ENCODE results near the gene SRR. TPM values are rescaled to one million over a fixed set of nuclear protein-coding genes. Genes with fewer than 3 reads are reported as not detected.
"Not testable (repeated sequence)": the region's sequence is repeated elsewhere in the genome, so short reads cannot be mapped to it uniquely, and the experiment has no call there.

Gene SRR
- total RNA-seq = 10 to 100 TPM in 2 of 4 donors, under 1 TPM in 1, not detected in 1; 0.40 to 23.1 (median 12.1) TPM

- in situ Hi-C loops (cut with MboI; ENCODE audit: low pct_ligation_motif_present in 1 of 4, low pct_unique_long_range_greater_than_20kb in 1 of 4, low sequenced_read_pairs in 3 of 4) (no loop called here), intact Hi-C loops (cut with DNase I; ENCODE audit: low total_unique reads) (no loop called here)
- DNase-seq = peak; percentile 95
- TF ChIP-seq POLR2AphosphoS5 (IDR thresholded peaks at IDR 0.05) = peak; percentile 23 to 78 (median 65)
- TF ChIP-seq EP300 (IDR thresholded peaks at IDR 0.05; ENCODE audit: low read depth) = no peak
- TF ChIP-seq, protein P1, sequence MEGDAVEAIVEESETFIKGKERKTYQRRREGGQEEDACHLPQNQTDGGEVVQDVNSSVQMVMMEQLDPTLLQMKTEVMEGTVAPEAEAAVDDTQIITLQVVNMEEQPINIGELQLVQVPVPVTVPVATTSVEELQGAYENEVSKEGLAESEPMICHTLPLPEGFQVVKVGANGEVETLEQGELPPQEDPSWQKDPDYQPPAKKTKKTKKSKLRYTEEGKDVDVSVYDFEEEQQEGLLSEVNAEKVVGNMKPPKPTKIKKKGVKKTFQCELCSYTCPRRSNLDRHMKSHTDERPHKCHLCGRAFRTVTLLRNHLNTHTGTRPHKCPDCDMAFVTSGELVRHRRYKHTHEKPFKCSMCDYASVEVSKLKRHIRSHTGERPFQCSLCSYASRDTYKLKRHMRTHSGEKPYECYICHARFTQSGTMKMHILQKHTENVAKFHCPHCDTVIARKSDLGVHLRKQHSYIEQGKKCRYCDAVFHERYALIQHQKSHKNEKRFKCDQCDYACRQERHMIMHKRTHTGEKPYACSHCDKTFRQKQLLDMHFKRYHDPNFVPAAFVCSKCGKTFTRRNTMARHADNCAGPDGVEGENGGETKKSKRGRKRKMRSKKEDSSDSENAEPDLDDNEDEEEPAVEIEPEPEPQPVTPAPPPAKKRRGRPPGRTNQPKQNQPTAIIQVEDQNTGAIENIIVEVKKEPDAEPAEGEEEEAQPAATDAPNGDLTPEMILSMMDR (IDR thresholded peaks at IDR 0.05) = no peak
- TF ChIP-seq POLR2A (IDR thresholded peaks at IDR 0.05) = peak; percentile 82
- peaks cover 8 to 26% (median 15%) of the 10 kb centered on the region in 4 donors for H3K4me1 ChIP-seq
- peaks cover 0 to 8% (median 3%) of the 10 kb centered on the region in 4 donors for H3K36me3 ChIP-seq
- H3K4me3 ChIP-seq = peak within 1 kb of the TSS; percentile 64 to 93 (median 80)
- H3K9me3 ChIP-seq = no peaks in the 10 kb centered on the region
- 0% methylated on average over 40 of the region's 108 CpGs; no CpG with 5 or more reads in 1 of the 2 donors for WGBS, 2 donors (ENCODE audit: low coverage in 1 of 2)
- peak within 1 kb of the TSS; percentile 92 to 97 (median 95) for H3K27ac ChIP-seq
- H3K27me3 ChIP-seq = no peaks in the 10 kb centered on the region
Observed at GRCh38 chr17:2303204-2304188, at the start of gene SRR, which contains the start of gene SMG6. Gene SRR, plus strand, starts transcription at chr17:2303950. Its CDS starts 11,611 bp downstream, at chr17:2315561. Gene SMG6, minus strand, starts transcription at chr17:2303785. Its CDS starts 65 bp downstream, at chr17:2303720.

DNA sequence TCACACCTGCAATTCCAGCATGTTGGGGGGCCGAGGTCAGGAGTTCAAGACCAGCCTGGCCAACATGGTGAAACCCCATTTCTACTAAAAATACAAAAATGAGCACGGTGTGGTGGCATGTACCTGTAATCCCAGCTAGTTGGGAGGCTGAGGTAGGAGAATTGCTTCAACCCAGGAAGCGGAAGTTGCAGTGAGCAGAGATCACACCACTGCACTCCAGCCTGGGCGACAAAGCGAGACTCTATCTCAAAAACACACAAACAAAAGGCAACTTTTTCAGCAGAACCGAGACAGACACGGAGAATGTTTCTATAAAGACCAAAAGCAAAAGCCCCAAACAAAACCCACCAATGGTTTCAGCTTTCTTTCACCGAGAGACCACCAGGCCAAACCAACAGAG, 44.9 kb upstream of the SRR start:
- intact Hi-C loops (cut with DNase I; ENCODE audit: low total_unique reads); H3K27me3 ChIP-seq; H3K36me3 ChIP-seq; DNase-seq; H3K4me3 ChIP-seq; H3K9me3 ChIP-seq; in situ Hi-C loops (cut with MboI; ENCODE audit: low pct_ligation_motif_present in 1 of 4, low pct_unique_long_range_greater_than_20kb in 1 of 4, low sequenced_read_pairs in 3 of 4): not testable (repeated sequence)
- peak overlapping the region; percentile 47 to 82 (median 72) for H3K27ac ChIP-seq
- H3K4me1 ChIP-seq = peaks cover 0 to 24% (median 15%) of the 10 kb centered on the region in 4 donors
- WGBS, 2 donors (ENCODE audit: low coverage in 1 of 2) = 74 to 92% methylated on average over 8 of the region's 8 CpGs

- in situ Hi-C loops (cut with MboI; ENCODE audit: low pct_ligation_motif_present in 1 of 4, low pct_unique_long_range_greater_than_20kb in 1 of 4, low sequenced_read_pairs in 3 of 4) = no loop called here
- peaks cover 4 to 32% (median 22%) of the 10 kb centered on the region in 4 donors for H3K4me1 ChIP-seq
- peak; percentile 64 for DNase-seq
- TF ChIP-seq POLR2AphosphoS5 (IDR thresholded peaks at IDR 0.05) (peak in 2 of 3 donors; percentile 5), POLR2A (IDR thresholded peaks at IDR 0.05) (no peak)
- intact Hi-C loops (cut with DNase I; ENCODE audit: low total_unique reads) = no loop called here
- H3K9me3 ChIP-seq = no peaks in the 10 kb centered on the region
- WGBS, 2 donors (ENCODE audit: low coverage in 1 of 2) = 60 to 67% methylated on average over 1 to 8 of the region's 8 CpGs
- H3K27me3 ChIP-seq = no peaks in the 10 kb centered on the region
- peak overlapping the region; percentile 47 to 82 (median 72) for H3K27ac ChIP-seq
- no peak overlapping the region for H3K4me3 ChIP-seq
- no peaks in the 10 kb centered on the region for H3K36me3 ChIP-seq
Observed at GRCh38 chr17:2259769-2260536, 43.8 kb upstream of the SRR start.

DNA sequence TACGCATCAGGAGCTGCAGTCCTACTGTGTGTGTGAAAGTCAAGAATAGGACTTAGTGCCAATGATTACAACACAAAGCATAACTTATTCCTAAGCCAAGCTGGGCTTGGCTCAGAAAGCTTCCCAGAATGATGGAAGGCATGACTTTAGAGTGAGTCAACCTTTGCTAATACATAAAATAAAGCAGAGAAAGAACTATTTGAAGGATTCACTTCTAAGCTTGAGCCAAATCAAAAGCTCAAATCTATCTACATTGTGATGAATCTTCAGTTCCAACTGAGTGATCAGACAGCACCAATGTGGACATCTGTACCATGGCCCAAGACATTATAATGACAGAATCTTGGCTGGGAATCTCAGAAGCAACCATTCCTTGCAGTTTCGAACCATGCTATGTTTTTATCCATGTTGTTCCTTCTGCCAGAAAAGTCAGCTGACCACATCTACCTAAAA, 41.6 kb upstream of the SRR start:
- in situ Hi-C loops (cut with MboI; ENCODE audit: low pct_ligation_motif_present in 1 of 4, low pct_unique_long_range_greater_than_20kb in 1 of 4, low sequenced_read_pairs in 3 of 4) = no loop called here
- no peak overlapping the region for H3K4me3 ChIP-seq
- intact Hi-C loops (cut with DNase I; ENCODE audit: low total_unique reads) = no loop called here
- H3K9me3 ChIP-seq = no peaks in the 10 kb centered on the region
- H3K27me3 ChIP-seq = no peaks in the 10 kb centered on the region
- TF ChIP-seq POLR2AphosphoS5 (IDR thresholded peaks at IDR 0.05) = peak in 2 of 3 donors; percentile 30 to 71
- TF ChIP-seq POLR2A (IDR thresholded peaks at IDR 0.05) = no peak
- WGBS, 2 donors (ENCODE audit: low coverage in 1 of 2) = 70 to 79% methylated on average over 2 of the region's 2 CpGs
- H3K36me3 ChIP-seq = no peaks in the 10 kb centered on the region
- peak overlapping the region; percentile 68 to 82 (median 76) for H3K27ac ChIP-seq
- peaks cover 4 to 40% (median 22%) of the 10 kb centered on the region in 4 donors for H3K4me1 ChIP-seq
- DNase-seq = no peak

DNA sequence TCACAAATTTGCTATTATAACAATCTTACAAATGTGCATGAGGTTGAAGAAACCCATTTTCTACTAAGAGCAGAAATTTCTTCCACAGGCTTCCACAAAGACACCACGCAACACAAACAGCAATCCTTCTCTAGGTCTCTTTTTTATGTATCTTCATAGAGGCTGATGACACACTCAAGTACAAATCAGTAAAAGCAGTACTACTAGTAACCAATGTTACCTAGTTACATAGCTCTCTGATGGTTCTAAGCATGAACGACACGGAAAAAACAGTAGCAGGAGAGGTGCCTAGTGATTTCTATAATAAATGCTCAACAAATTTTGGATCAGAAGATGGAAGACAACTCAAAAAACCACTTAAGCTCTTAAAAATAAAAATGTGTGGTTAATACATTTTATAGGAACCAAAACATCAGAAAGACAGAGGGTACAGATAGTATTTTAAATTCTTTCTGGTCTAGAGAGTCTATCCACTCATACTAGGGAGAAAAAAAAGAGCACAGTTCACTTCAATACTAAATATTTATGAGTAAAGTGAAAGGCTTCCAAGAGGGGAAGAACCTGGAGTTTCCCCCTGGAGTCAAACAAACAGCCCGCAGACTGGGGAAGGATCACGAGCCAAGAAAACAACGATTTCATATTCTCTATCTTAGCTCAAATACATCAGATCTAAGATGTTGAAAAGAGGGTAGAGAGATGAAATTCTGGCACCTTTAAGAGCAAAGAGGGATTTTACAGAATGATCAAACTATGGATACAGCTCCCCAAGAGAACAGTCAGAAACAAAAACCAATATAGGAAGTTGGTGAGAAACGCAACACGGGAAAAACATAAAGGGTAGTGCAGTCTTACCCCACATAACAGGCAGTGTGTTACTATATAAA, 40.3 kb upstream of the SRR start:
- intact Hi-C loops (cut with DNase I; ENCODE audit: low total_unique reads) (no loop called here), in situ Hi-C loops (cut with MboI; ENCODE audit: low pct_ligation_motif_present in 1 of 4, low pct_unique_long_range_greater_than_20kb in 1 of 4, low sequenced_read_pairs in 3 of 4) (no loop called here)
- Histone ChIP-seq H3K36me3 (no peaks in the 10 kb centered on the region), H3K4me3 (no peak overlapping the region), H3K9me3 (no peaks in the 10 kb centered on the region), H3K4me1 (peaks cover 4 to 40% (median 22%) of the 10 kb centered on the region in 4 donors), H3K27me3 (no peaks in the 10 kb centered on the region), H3K27ac (peak overlapping the region; percentile 68 to 82 (median 76))
- no peak for DNase-seq
- WGBS, 2 donors (ENCODE audit: low coverage in 1 of 2) = 63 to 66% methylated on average over 6 to 8 of the region's 8 CpGs
- TF ChIP-seq POLR2A (IDR thresholded peaks at IDR 0.05) (no peak), POLR2AphosphoS5 (IDR thresholded peaks at IDR 0.05) (no peak), EP300 (IDR thresholded peaks at IDR 0.05; ENCODE audit: low read depth) (no peak)
- TF ChIP-seq, protein P1 (IDR thresholded peaks at IDR 0.05) = no peak
